GM21619 (cell line): Measurements from ENCODE around the gene TUBB.

Experiments used
- ATAC-seq: cut with Tn5 transposase; IDR thresholded peaks from one replicate; pipeline ENCODE4 v1.9.1; 2021; ENCODE audit not compliant: unreplicated experiment

Gene TUBB

GRCh38 chr6:30687659-30688431 lies 32.3 kb upstream of the TUBB start:
- ATAC-seq: no peak

GRCh38 chr6:30688569-30688968 lies 31.6 kb upstream of the TUBB start:
- no peak for ATAC-seq

GRCh38 chr6:30689022-30689865 lies 30.9 kb upstream of the TUBB start:
- ATAC-seq: no peak

- no peak for ATAC-seq
These were observed 30.2 kb upstream of the TUBB start for GRCh38 chr6:30689985-30690384.

- ATAC-seq: peak; percentile 21
These were observed 29.5 kb upstream of the TUBB start, which contains the start of gene NRM for GRCh38 chr6:30690403-30691207. NRM (minus strand) TSS chr6:30690984; CDS start chr6:30690974, 10 bp downstream.

GRCh38 chr6:30691208-30691847 lies 28.8 kb upstream of the TUBB start:
- no peak for ATAC-seq

- ATAC-seq: no peak
These were observed 23.7 kb upstream of the TUBB start for GRCh38 chr6:30696432-30696831.

- ATAC-seq: no peak
These were observed 19.8 kb upstream of the TUBB start for GRCh38 chr6:30700340-30700739.

GRCh38 chr6:30703011-30703410 lies 17.1 kb upstream of the TUBB start:
- no peak for ATAC-seq

GRCh38 chr6:30703821-30704220 lies 16.3 kb upstream of the TUBB start:
- no peak for ATAC-seq

GRCh38 chr6:30705620-30706019 lies 14.5 kb upstream of the TUBB start:
- ATAC-seq: no peak

GRCh38 chr6:30707281-30707850 lies 12.8 kb upstream of the TUBB start:
- ATAC-seq: no peak

- no peak for ATAC-seq
These were observed 10.9 kb upstream of the TUBB start for GRCh38 chr6:30709101-30709868.

- ATAC-seq: no peak
These were observed 8.3 kb upstream of the TUBB start for GRCh38 chr6:30711758-30712380.

- ATAC-seq: no peak
These were observed 7.7 kb upstream of the TUBB start for GRCh38 chr6:30712441-30712945.

- ATAC-seq: no peak
These were observed 5.9 kb upstream of the TUBB start for GRCh38 chr6:30714263-30714662.

GRCh38 chr6:30716879-30717128 lies 3.3 kb upstream of the TUBB start:
- ATAC-seq: no peak

- ATAC-seq: peak; percentile 63
These were observed 2.9 kb upstream of the TUBB start, which contains the start of gene MDC1 for GRCh38 chr6:30717129-30717844. MDC1 (minus strand) TSS chr6:30717281; CDS start chr6:30715175, 2,106 bp downstream.
